HepG2 (cell line): ENCODE data around the gene PNPLA2. TPM values are rescaled to one million over a fixed set of nuclear protein-coding genes. Genes with fewer than 3 reads are reported as not detected.

ENCODE experiments used
- ATF3 ChIP-seq: sonication (generic); formaldehyde crosslinking; IDR thresholded peaks from 2 replicates; pipeline ENCODE4 v1.4.0; 2020; ENCODE audit warnings: missing genetic modification reagents
- GATAD1 ChIP-seq: IDR thresholded peaks from 2 replicates; pipeline ENCODE4 v1.6.1; 2016; ENCODE audit warnings: missing genetic modification reagents, missing compliant biosample characterization
- IRX3 ChIP-seq: sonication (generic); formaldehyde crosslinking; IDR thresholded peaks from 2 replicates; pipeline ENCODE4 v1.8.1; 2023; ENCODE audit warnings: mild to moderate bottlenecking, low read depth, missing genetic modification reagents, borderline replicate concordance
- KAT7 ChIP-seq: IDR thresholded peaks from 2 replicates; pipeline ENCODE4 v1.6.1; 2018; ENCODE audit warnings: borderline replicate concordance, missing compliant biosample characterization
- KAT8 ChIP-seq: IDR thresholded peaks from 2 replicates; pipeline ENCODE4 v1.6.1; 2016; ENCODE audit warnings: missing genetic modification reagents, missing compliant biosample characterization
- LCORL ChIP-seq, 2 experiments: fragments of 450-650 bp in 1 of 2; sonication (generic) in 1 of 2; formaldehyde crosslinking in 1 of 2; IDR thresholded peaks; 2 replicates each; pipeline versions ENCODE4 v1.5.0 to v1.6.1; 2017 to 2020; ENCODE audit warnings: antibody characterized with exemption in 1 of 2, missing genetic modification reagents in 1 of 2
- NR2C2 ChIP-seq: sonication (generic); formaldehyde crosslinking; IDR thresholded peaks from 2 replicates; pipeline ENCODE4 v1.4.0; 2020; ENCODE audit warnings: missing genetic modification reagents, mild to moderate bottlenecking, moderate library complexity, borderline replicate concordance
- PLRG1 ChIP-seq: fragments of 450-650 bp; conservative IDR thresholded peaks from 2 replicates; pipeline ENCODE4 v1.6.1; 2016
- POLR2G ChIP-seq: fragments of 200-400 bp; formaldehyde crosslinking; IDR thresholded peaks from 2 replicates; pipeline ENCODE4 v1.6.1; 2018; ENCODE audit warnings: mild to moderate bottlenecking, low read depth, low read length, moderate library complexity
- SOX13 ChIP-seq, 3 experiments: fragments of 450-650 bp in 1 of 3; sonication (generic) in 1 of 3; formaldehyde crosslinking in 1 of 3; IDR thresholded peaks in 2 of 3; conservative IDR thresholded peaks in 1 of 3; 2 replicates each; pipeline versions ENCODE4 v1.5.0 to v1.6.1; 2016 to 2020; ENCODE audit warnings: antibody characterized with exemption in 1 of 3, mild to moderate bottlenecking in 1 of 3, missing compliant biosample characterization in 1 of 3, missing genetic modification reagents in 1 of 3, moderate library complexity in 1 of 3
- TARDBP ChIP-seq: sonication (generic); formaldehyde crosslinking; IDR thresholded peaks from 2 replicates; pipeline ENCODE4 v1.8.0; 2022; ENCODE audit warnings: mild to moderate bottlenecking, missing genetic modification reagents
- ZFX ChIP-seq: sonication (generic); formaldehyde crosslinking; IDR thresholded peaks from 2 replicates; pipeline ENCODE4 v1.4.0; 2020; ENCODE audit warnings: mild to moderate bottlenecking, low read depth, missing genetic modification reagents, moderate library complexity
- ZNF570 ChIP-seq: sonication (generic); formaldehyde crosslinking; IDR thresholded peaks from 2 replicates; pipeline ENCODE4 v1.4.0; 2020; ENCODE audit warnings: mild to moderate bottlenecking, missing genetic modification reagents, borderline replicate concordance
- ZNF670 ChIP-seq: sonication (generic); formaldehyde crosslinking; IDR thresholded peaks from 2 replicates; pipeline ENCODE4 v1.8.0; 2022; ENCODE audit warnings: mild to moderate bottlenecking, missing genetic modification reagents, borderline replicate concordance
- ZSCAN22 ChIP-seq: sonication (generic); formaldehyde crosslinking; IDR thresholded peaks from 2 replicates; pipeline ENCODE4 v1.4.0; 2020; ENCODE audit warnings: mild to moderate bottlenecking, missing genetic modification reagents
- polyA plus RNA-seq, 8 experiments: library from polyadenylated mRNA; depleted of rRNA in 3 of 8; stranded (reverse) in 7 of 8; unstranded in 1 of 8; fragments of >200 nt; fragmentation: Illumina TruSeq in 4 of 8; extraction: Trizol in 4 of 8; gene quantifications; 2 replicates each; pipeline versions ENCODE4 v1.2.1 to v1.2.3, GENCODE V29; 2011 to 2016; ENCODE audit warnings: low read depth in 4 of 8, missing spikeins in 1 of 8, mixed read lengths in 1 of 8; ENCODE audit not compliant: insufficient read depth in 1 of 8
- total RNA-seq, 5 experiments: library from RNA; depleted of rRNA; stranded (reverse); fragments of >200 nt; fragmentation: Illumina TruSeq; extraction: Trizol; gene quantifications; 2 replicates each; pipeline ENCODE4 v1.2.3, GENCODE V29; 2016; ENCODE audit warnings: low read depth in 1 of 5
- TF ChIP-seq, protein P1 (sequence below): sonication (generic); formaldehyde crosslinking; IDR thresholded peaks from 2 replicates; pipeline ENCODE4 v1.5.1; 2020; ENCODE audit warnings: mild to moderate bottlenecking, missing genetic modification reagents, borderline replicate concordance
- TF ChIP-seq, protein P2 (sequence below): sonication (generic); formaldehyde crosslinking; IDR thresholded peaks from 2 replicates; pipeline ENCODE4 v1.9.0; 2022; ENCODE audit warnings: low read depth, missing genetic modification reagents
- TF ChIP-seq, protein P3 (sequence below): sonication (generic); formaldehyde crosslinking; IDR thresholded peaks from 2 replicates; pipeline ENCODE4 v1.9.0; 2021; ENCODE audit warnings: missing genetic modification reagents, mild to moderate bottlenecking, borderline replicate concordance

The PNPLA2 gene
- total and polyA plus RNA-seq, 2 of the 13 experiments (the other 11 are each of a cell fraction or from before 2014, with no cell fraction given), result 10.5 to 43.2 TPM

- TF ChIP-seq, protein P1, sequence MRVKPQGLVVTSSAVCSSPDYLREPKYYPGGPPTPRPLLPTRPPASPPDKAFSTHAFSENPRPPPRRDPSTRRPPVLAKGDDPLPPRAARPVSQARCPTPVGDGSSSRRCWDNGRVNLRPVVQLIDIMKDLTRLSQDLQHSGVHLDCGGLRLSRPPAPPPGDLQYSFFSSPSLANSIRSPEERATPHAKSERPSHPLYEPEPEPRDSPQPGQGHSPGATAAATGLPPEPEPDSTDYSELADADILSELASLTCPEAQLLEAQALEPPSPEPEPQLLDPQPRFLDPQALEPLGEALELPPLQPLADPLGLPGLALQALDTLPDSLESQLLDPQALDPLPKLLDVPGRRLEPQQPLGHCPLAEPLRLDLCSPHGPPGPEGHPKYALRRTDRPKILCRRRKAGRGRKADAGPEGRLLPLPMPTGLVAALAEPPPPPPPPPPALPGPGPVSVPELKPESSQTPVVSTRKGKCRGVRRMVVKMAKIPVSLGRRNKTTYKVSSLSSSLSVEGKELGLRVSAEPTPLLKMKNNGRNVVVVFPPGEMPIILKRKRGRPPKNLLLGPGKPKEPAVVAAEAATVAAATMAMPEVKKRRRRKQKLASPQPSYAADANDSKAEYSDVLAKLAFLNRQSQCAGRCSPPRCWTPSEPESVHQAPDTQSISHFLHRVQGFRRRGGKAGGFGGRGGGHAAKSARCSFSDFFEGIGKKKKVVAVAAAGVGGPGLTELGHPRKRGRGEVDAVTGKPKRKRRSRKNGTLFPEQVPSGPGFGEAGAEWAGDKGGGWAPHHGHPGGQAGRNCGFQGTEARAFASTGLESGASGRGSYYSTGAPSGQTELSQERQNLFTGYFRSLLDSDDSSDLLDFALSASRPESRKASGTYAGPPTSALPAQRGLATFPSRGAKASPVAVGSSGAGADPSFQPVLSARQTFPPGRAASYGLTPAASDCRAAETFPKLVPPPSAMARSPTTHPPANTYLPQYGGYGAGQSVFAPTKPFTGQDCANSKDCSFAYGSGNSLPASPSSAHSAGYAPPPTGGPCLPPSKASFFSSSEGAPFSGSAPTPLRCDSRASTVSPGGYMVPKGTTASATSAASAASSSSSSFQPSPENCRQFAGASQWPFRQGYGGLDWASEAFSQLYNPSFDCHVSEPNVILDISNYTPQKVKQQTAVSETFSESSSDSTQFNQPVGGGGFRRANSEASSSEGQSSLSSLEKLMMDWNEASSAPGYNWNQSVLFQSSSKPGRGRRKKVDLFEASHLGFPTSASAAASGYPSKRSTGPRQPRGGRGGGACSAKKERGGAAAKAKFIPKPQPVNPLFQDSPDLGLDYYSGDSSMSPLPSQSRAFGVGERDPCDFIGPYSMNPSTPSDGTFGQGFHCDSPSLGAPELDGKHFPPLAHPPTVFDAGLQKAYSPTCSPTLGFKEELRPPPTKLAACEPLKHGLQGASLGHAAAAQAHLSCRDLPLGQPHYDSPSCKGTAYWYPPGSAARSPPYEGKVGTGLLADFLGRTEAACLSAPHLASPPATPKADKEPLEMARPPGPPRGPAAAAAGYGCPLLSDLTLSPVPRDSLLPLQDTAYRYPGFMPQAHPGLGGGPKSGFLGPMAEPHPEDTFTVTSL (CRISPR knock-in tag), result no peak
- TF ChIP-seq ZSCAN22 (no peak), LCORL (IDR thresholded peaks at IDR 0.05) (no peak), LCORL (CRISPR knock-in tag; IDR thresholded peaks at IDR 0.05) (peak; percentile 7; the same call in 1 of the 2 replicates), IRX3 (CRISPR knock-in tag) (peak; percentile 76; the same call in 1 of the 2 replicates), PLRG1 (no peak), ZNF570 (CRISPR knock-in tag) (no peak), ZNF670 (CRISPR knock-in tag) (0 out of 2 replicates have a peak, but pooled peaks have one; percentile 20), NR2C2 (peak; percentile 64; the same call in 1 of the 2 replicates), POLR2G (peak; percentile 96), ATF3 (CRISPR knock-in tag) (no peak), KAT7 (CRISPR knock-in tag) (peak; percentile 21; the same call in 1 of the 2 replicates), GATAD1 (CRISPR knock-in tag) (0 out of 2 replicates have a peak, but pooled peaks have one; percentile 19), KAT8 (CRISPR knock-in tag) (peak; percentile 24; the same call in 1 of the 2 replicates), SOX13 (IDR thresholded peaks at IDR 0.05) (no peak), SOX13 (CRISPR knock-in tag; conservative IDR thresholded peaks at IDR 0.05 in 1 of 2, IDR thresholded peaks at IDR 0.05 in 1 of 2) (no peak), ZFX (CRISPR knock-in tag) (peak; percentile 88), TARDBP (peak; percentile 36; the same call in 1 of the 2 replicates)
- TF ChIP-seq, protein P2, sequence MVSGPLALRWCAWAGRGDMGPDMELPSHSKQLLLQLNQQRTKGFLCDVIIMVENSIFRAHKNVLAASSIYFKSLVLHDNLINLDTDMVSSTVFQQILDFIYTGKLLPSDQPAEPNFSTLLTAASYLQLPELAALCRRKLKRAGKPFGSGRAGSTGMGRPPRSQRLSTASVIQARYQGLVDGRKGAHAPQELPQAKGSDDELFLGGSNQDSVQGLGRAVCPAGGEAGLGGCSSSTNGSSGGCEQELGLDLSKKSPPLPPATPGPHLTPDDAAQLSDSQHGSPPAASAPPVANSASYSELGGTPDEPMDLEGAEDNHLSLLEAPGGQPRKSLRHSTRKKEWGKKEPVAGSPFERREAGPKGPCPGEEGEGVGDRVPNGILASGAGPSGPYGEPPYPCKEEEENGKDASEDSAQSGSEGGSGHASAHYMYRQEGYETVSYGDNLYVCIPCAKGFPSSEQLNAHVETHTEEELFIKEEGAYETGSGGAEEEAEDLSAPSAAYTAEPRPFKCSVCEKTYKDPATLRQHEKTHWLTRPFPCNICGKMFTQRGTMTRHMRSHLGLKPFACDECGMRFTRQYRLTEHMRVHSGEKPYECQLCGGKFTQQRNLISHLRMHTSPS (CRISPR knock-in tag), result peak; percentile 89
- TF ChIP-seq, protein P3, sequence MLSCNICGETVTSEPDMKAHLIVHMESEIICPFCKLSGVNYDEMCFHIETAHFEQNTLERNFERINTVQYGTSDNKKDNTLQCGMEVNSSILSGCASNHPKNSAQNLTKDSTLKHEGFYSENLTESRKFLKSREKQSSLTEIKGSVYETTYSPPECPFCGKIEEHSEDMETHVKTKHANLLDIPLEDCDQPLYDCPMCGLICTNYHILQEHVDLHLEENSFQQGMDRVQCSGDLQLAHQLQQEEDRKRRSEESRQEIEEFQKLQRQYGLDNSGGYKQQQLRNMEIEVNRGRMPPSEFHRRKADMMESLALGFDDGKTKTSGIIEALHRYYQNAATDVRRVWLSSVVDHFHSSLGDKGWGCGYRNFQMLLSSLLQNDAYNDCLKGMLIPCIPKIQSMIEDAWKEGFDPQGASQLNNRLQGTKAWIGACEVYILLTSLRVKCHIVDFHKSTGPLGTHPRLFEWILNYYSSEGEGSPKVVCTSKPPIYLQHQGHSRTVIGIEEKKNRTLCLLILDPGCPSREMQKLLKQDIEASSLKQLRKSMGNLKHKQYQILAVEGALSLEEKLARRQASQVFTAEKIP, result no peak
Observed at GRCh38 chr11:819129-819931, 616 bp downstream of the PNPLA2 start (continued).
